ENCODE data around the gene KCND3.

KCND3 gene

GRCh38 chr1:111855260-111855659 is 134.2 kb downstream of the KCND3 start:
- POLR2A ChIA-PET: no interaction called here
- CTCF ChIA-PET: no interaction called here
- WGBS (ENCODE audit: insufficient coverage): 98% methylated on average over 4 of the region's 4 CpGs

GRCh38 chr1:111852261-111852721 is 137.2 kb downstream of the KCND3 start:
- Histone ChIP-seq H3K4me3 (ENCODE audit: control insufficient read depth in 1 of 7, extremely low read depth in 1 of 7, insufficient read depth in 4 of 7, low read depth in 2 of 7, low read length in 6 of 7) (no peak overlapping the region), H3K36me3 (ENCODE audit: control insufficient read depth in 4 of 4, insufficient read depth in 4 of 4, low read length in 3 of 4) (no peaks in the 10 kb centered on the region), H3K27me3 (replicated peaks in 2 of 5; ENCODE audit: control insufficient read depth in 4 of 5, insufficient read depth in 5 of 5, low read length in 4 of 5) (peaks cover 2 to 72% (median 18%) of the 10 kb centered on the region in 5 experiments), H3K27ac (ENCODE audit: insufficient read depth in 1 of 2, low read depth in 1 of 2, low read length in 2 of 2, poor library complexity in 1 of 2, severe bottlenecking in 2 of 2) (no peak overlapping the region), H3K4me1 (ENCODE audit: control extremely low read depth in 1 of 4, control insufficient read depth in 4 of 4, insufficient read depth in 4 of 4, low read length in 3 of 4) (no peaks in the 10 kb centered on the region), H3K9me3 (ENCODE audit: control extremely low read depth in 1 of 5, control insufficient read depth in 4 of 5, insufficient read depth in 2 of 5, low read depth in 1 of 5, low read length in 4 of 5) (no peaks in the 10 kb centered on the region)
- 79% methylated on average over 4 of the region's 7 CpGs for WGBS (ENCODE audit: insufficient coverage)
- ChIA-PET POLR2A (no interaction called here), CTCF (interaction anchor here (1.3 kb wide), 1 partner anchor 29 kb away, joined by 3 read pairs; no protein-coding TSS in a partner anchor)
- no peak for DNase-seq

More at GRCh38 chr1:111855260-111855659, 134.2 kb downstream of the KCND3 start:
- H3K36me3 ChIP-seq (ENCODE audit: control insufficient read depth in 4 of 4, insufficient read depth in 4 of 4, low read length in 3 of 4): no peaks in the 10 kb centered on the region
- H3K27ac ChIP-seq (ENCODE audit: insufficient read depth in 1 of 2, low read depth in 1 of 2, low read length in 2 of 2, poor library complexity in 1 of 2, severe bottlenecking in 2 of 2): no peak overlapping the region
- no peaks in the 10 kb centered on the region for H3K9me3 ChIP-seq (ENCODE audit: control extremely low read depth in 1 of 5, control insufficient read depth in 4 of 5, insufficient read depth in 2 of 5, low read depth in 1 of 5, low read length in 4 of 5)
- H3K4me3 ChIP-seq (ENCODE audit: control insufficient read depth in 1 of 7, extremely low read depth in 1 of 7, insufficient read depth in 4 of 7, low read depth in 2 of 7, low read length in 6 of 7): no peak overlapping the region
- no peaks in the 10 kb centered on the region for H3K4me1 ChIP-seq (ENCODE audit: control extremely low read depth in 1 of 4, control insufficient read depth in 4 of 4, insufficient read depth in 4 of 4, low read length in 3 of 4)
- DNase-seq: no peak
- peaks cover 2 to 64% (median 18%) of the 10 kb centered on the region in 5 experiments for H3K27me3 ChIP-seq (replicated peaks in 2 of 5; ENCODE audit: control insufficient read depth in 4 of 5, insufficient read depth in 5 of 5, low read length in 4 of 5)

- Histone ChIP-seq H3K27me3 (replicated peaks in 2 of 5; ENCODE audit: control insufficient read depth in 4 of 5, insufficient read depth in 5 of 5, low read length in 4 of 5) (peaks cover 2 to 69% (median 18%) of the 10 kb centered on the region in 5 experiments), H3K4me1 (ENCODE audit: control extremely low read depth in 1 of 4, control insufficient read depth in 4 of 4, insufficient read depth in 4 of 4, low read length in 3 of 4) (no peaks in the 10 kb centered on the region), H3K36me3 (ENCODE audit: control insufficient read depth in 4 of 4, insufficient read depth in 4 of 4, low read length in 3 of 4) (no peaks in the 10 kb centered on the region), H3K27ac (ENCODE audit: insufficient read depth in 1 of 2, low read depth in 1 of 2, low read length in 2 of 2, poor library complexity in 1 of 2, severe bottlenecking in 2 of 2) (no peak overlapping the region), H3K9me3 (ENCODE audit: control extremely low read depth in 1 of 5, control insufficient read depth in 4 of 5, insufficient read depth in 2 of 5, low read depth in 1 of 5, low read length in 4 of 5) (no peaks in the 10 kb centered on the region), H3K4me3 (ENCODE audit: control insufficient read depth in 1 of 7, extremely low read depth in 1 of 7, insufficient read depth in 4 of 7, low read depth in 2 of 7, low read length in 6 of 7) (no peak overlapping the region)
- WGBS (ENCODE audit: insufficient coverage): 68% methylated on average over 5 of the region's 6 CpGs
- DNase-seq: no peak
- POLR2A ChIA-PET: no interaction called here
- CTCF ChIA-PET: interaction anchor here (1.3 kb wide), 1 partner anchor 28 kb away, joined by 3 read pairs; no protein-coding TSS in a partner anchor
Measured at GRCh38 chr1:111851552-111851951, 137.9 kb downstream of the KCND3 start.

- DNase-seq: no peak
- no peaks in the 10 kb centered on the region for H3K4me1 ChIP-seq (ENCODE audit: control extremely low read depth in 1 of 4, control insufficient read depth in 4 of 4, insufficient read depth in 4 of 4, low read length in 3 of 4)
- no peaks in the 10 kb centered on the region for H3K36me3 ChIP-seq (ENCODE audit: control insufficient read depth in 4 of 4, insufficient read depth in 4 of 4, low read length in 3 of 4)
- 88% methylated on average over 2 of the region's 2 CpGs for WGBS (ENCODE audit: insufficient coverage)
- ChIA-PET POLR2A (no interaction called here), CTCF (no interaction called here)
- peaks cover 2 to 59% (median 14%) of the 10 kb centered on the region in 5 experiments for H3K27me3 ChIP-seq (replicated peaks in 2 of 5; ENCODE audit: control insufficient read depth in 4 of 5, insufficient read depth in 5 of 5, low read length in 4 of 5)
- H3K4me3 ChIP-seq (ENCODE audit: control insufficient read depth in 1 of 7, extremely low read depth in 1 of 7, insufficient read depth in 4 of 7, low read depth in 2 of 7, low read length in 6 of 7): no peak overlapping the region
- H3K27ac ChIP-seq (ENCODE audit: insufficient read depth in 1 of 2, low read depth in 1 of 2, low read length in 2 of 2, poor library complexity in 1 of 2, severe bottlenecking in 2 of 2): no peak overlapping the region
- H3K9me3 ChIP-seq (ENCODE audit: control extremely low read depth in 1 of 5, control insufficient read depth in 4 of 5, insufficient read depth in 2 of 5, low read depth in 1 of 5, low read length in 4 of 5): no peaks in the 10 kb centered on the region
Measured at GRCh38 chr1:111850109-111850508, 139.4 kb downstream of the KCND3 start.

- no peak for DNase-seq
- no peak overlapping the region for H3K4me3 ChIP-seq (ENCODE audit: control insufficient read depth in 1 of 7, extremely low read depth in 1 of 7, insufficient read depth in 4 of 7, low read depth in 2 of 7, low read length in 6 of 7)
- no peaks in the 10 kb centered on the region for H3K9me3 ChIP-seq (ENCODE audit: control extremely low read depth in 1 of 5, control insufficient read depth in 4 of 5, insufficient read depth in 2 of 5, low read depth in 1 of 5, low read length in 4 of 5)
- peaks cover 2 to 55% (median 14%) of the 10 kb centered on the region in 5 experiments for H3K27me3 ChIP-seq (replicated peaks in 2 of 5; ENCODE audit: control insufficient read depth in 4 of 5, insufficient read depth in 5 of 5, low read length in 4 of 5)
- WGBS (ENCODE audit: insufficient coverage): 100% methylated on average over 2 of the region's 7 CpGs
- CTCF ChIA-PET: no interaction called here
- no peak overlapping the region for H3K27ac ChIP-seq (ENCODE audit: insufficient read depth in 1 of 2, low read depth in 1 of 2, low read length in 2 of 2, poor library complexity in 1 of 2, severe bottlenecking in 2 of 2)
- H3K4me1 ChIP-seq (ENCODE audit: control extremely low read depth in 1 of 4, control insufficient read depth in 4 of 4, insufficient read depth in 4 of 4, low read length in 3 of 4): no peaks in the 10 kb centered on the region
- no peaks in the 10 kb centered on the region for H3K36me3 ChIP-seq (ENCODE audit: control insufficient read depth in 4 of 4, insufficient read depth in 4 of 4, low read length in 3 of 4)
- POLR2A ChIA-PET: no interaction called here
Measured at GRCh38 chr1:111848852-111849545, 140.5 kb downstream of the KCND3 start.

- WGBS (ENCODE audit: insufficient coverage): 100% methylated on average over 5 of the region's 10 CpGs
Measured at GRCh38 chr1:111847466-111847865, 142.0 kb downstream of the KCND3 start.

GRCh38 chr1:111846842-111847241 is 142.6 kb downstream of the KCND3 start:
- CTCF ChIA-PET: no interaction called here
- no peaks in the 10 kb centered on the region for H3K36me3 ChIP-seq (ENCODE audit: control insufficient read depth in 4 of 4, insufficient read depth in 4 of 4, low read length in 3 of 4)
- no peak overlapping the region for H3K4me3 ChIP-seq (ENCODE audit: control insufficient read depth in 1 of 7, extremely low read depth in 1 of 7, insufficient read depth in 4 of 7, low read depth in 2 of 7, low read length in 6 of 7)
- H3K9me3 ChIP-seq (ENCODE audit: control extremely low read depth in 1 of 5, control insufficient read depth in 4 of 5, insufficient read depth in 2 of 5, low read depth in 1 of 5, low read length in 4 of 5): no peaks in the 10 kb centered on the region
- no peak overlapping the region for H3K27ac ChIP-seq (ENCODE audit: insufficient read depth in 1 of 2, low read depth in 1 of 2, low read length in 2 of 2, poor library complexity in 1 of 2, severe bottlenecking in 2 of 2)
- peaks cover 0 to 47% (median 9%) of the 10 kb centered on the region in 5 experiments for H3K27me3 ChIP-seq (replicated peaks in 2 of 5; ENCODE audit: control insufficient read depth in 4 of 5, insufficient read depth in 5 of 5, low read length in 4 of 5)
- H3K4me1 ChIP-seq (ENCODE audit: control extremely low read depth in 1 of 4, control insufficient read depth in 4 of 4, insufficient read depth in 4 of 4, low read length in 3 of 4): no peaks in the 10 kb centered on the region
- WGBS (ENCODE audit: insufficient coverage): 96% methylated on average over 7 of the region's 8 CpGs
- DNase-seq: no peak
- POLR2A ChIA-PET: no interaction called here

More at GRCh38 chr1:111847466-111847865, 142.0 kb downstream of the KCND3 start:
- H3K36me3 ChIP-seq (ENCODE audit: control insufficient read depth in 4 of 4, insufficient read depth in 4 of 4, low read length in 3 of 4): no peaks in the 10 kb centered on the region
- ChIA-PET CTCF (no interaction called here), POLR2A (no interaction called here)
- DNase-seq: no peak
- no peaks in the 10 kb centered on the region for H3K9me3 ChIP-seq (ENCODE audit: control extremely low read depth in 1 of 5, control insufficient read depth in 4 of 5, insufficient read depth in 2 of 5, low read depth in 1 of 5, low read length in 4 of 5)
- H3K4me1 ChIP-seq (ENCODE audit: control extremely low read depth in 1 of 4, control insufficient read depth in 4 of 4, insufficient read depth in 4 of 4, low read length in 3 of 4): no peaks in the 10 kb centered on the region
- H3K27me3 ChIP-seq (replicated peaks in 2 of 5; ENCODE audit: control insufficient read depth in 4 of 5, insufficient read depth in 5 of 5, low read length in 4 of 5): peaks cover 0 to 50% (median 7%) of the 10 kb centered on the region in 5 experiments
- H3K4me3 ChIP-seq (ENCODE audit: control insufficient read depth in 1 of 7, extremely low read depth in 1 of 7, insufficient read depth in 4 of 7, low read depth in 2 of 7, low read length in 6 of 7): no peak overlapping the region
- no peak overlapping the region for H3K27ac ChIP-seq (ENCODE audit: insufficient read depth in 1 of 2, low read depth in 1 of 2, low read length in 2 of 2, poor library complexity in 1 of 2, severe bottlenecking in 2 of 2)

Measured in common myeloid progenitor, CD34-positive (primary cell).